ENCODE measurements around the gene LRP4. TPM values are rescaled to one million over a fixed set of nuclear protein-coding genes. Genes with fewer than 3 reads are reported as not detected.

Gene LRP4
- total and polyA plus RNA-seq, 2 of the 4 experiments (the other 2 are of a cell fraction) = 4.1 to 5.8 TPM

GRCh38 chr11:46845440-46845739, 73.0 kb downstream of the LRP4 start:
- in situ Hi-C loops (cut with MboI; ENCODE audit: low sequenced_read_pairs) (no loop called here), intact Hi-C loops (cut with micrococcal nuclease) (no loop called here), dilution Hi-C loops (cut with HindIII; ENCODE audit: low sequenced_read_pairs, unreplicated experiment) (no loop called here)
- Histone ChIP-seq H3K4me1 (ENCODE audit: control insufficient read depth, insufficient read depth, low read length) (peaks cover 1% of the 10 kb centered on the region; the same call in 1 of the 2 replicates), H3K27ac (ENCODE audit: insufficient read depth, low read length) (peak overlapping the region; percentile 75), H3K56ac (ENCODE audit: extremely low read depth, insufficient read depth, low read length) (peak overlapping the region; percentile 78), H3K4me3 (ENCODE audit: insufficient read depth, low read depth, low read length) (peak overlapping the region; percentile 88), H2BK5ac (ENCODE audit: low read depth, low read length, poor library complexity, severe bottlenecking) (peak overlapping the region; percentile 89), H2BK15ac (ENCODE audit: low read depth, low read length) (no peak overlapping the region), H2BK120ac (ENCODE audit: low read depth, low read length) (peak overlapping the region; percentile 37; the same call in 1 of the 2 replicates), H4K20me1 (ENCODE audit: insufficient read depth, low read length) (peaks cover 23% of the 10 kb centered on the region; the same call in 1 of the 2 replicates), H3K23ac (ENCODE audit: low read depth, low read length) (peak overlapping the region; percentile 99), H2AK5ac (ENCODE audit: low read depth, low read length) (peak overlapping the region; percentile 97), H4K91ac (ENCODE audit: insufficient read depth, low read depth, low read length) (peak overlapping the region; percentile 76), H3K79me1 (ENCODE audit: low read depth in 1 of 2, low read length in 2 of 2) (peaks cover 0 to 22% of the 10 kb centered on the region in 2 experiments; a peak in 2 of 4 replicates), H3K9me3 (ENCODE audit: control insufficient read depth, insufficient read depth, low read length) (no peaks in the 10 kb centered on the region), H3K14ac (replicated peaks; ENCODE audit: low read depth, low read length) (peak overlapping the region; percentile 90), H3K18ac (ENCODE audit: low read depth, low read length) (no peak overlapping the region), H2BK20ac (ENCODE audit: low read depth, low read length) (no peak overlapping the region), H2AFZ (replicated peaks; ENCODE audit: low read length, poor library complexity) (peak overlapping the region; percentile 99), H3K27me3 (ENCODE audit: control insufficient read depth, insufficient read depth, low read length) (no peaks in the 10 kb centered on the region), H3K9me1 (ENCODE audit: insufficient read depth, low read length) (no peaks in the 10 kb centered on the region), H3K36me3 (ENCODE audit: control insufficient read depth, insufficient read depth, low read length) (no peaks in the 10 kb centered on the region), H4K8ac (ENCODE audit: low read depth in 2 of 2, low read length in 2 of 2) (peak overlapping the region; percentile 55 to 72), H4K5ac (ENCODE audit: low read depth, low read length) (peak overlapping the region; percentile 79; the same call in 1 of the 2 replicates), H3K4me2 (ENCODE audit: low read depth, low read length) (peak overlapping the region; percentile 94), H3K4ac (ENCODE audit: low read depth, low read length) (peak overlapping the region; percentile 84), H3K9ac (ENCODE audit: low read depth, low read length) (peak overlapping the region; percentile 98), H2AK9ac (replicated peaks; ENCODE audit: low read depth, low read length, poor library complexity) (peak overlapping the region; percentile 98)
- ChIA-PET CTCF (no interaction called here), POLR2A (ENCODE audit: unreplicated experiment) (no interaction called here)
- no peak for DNase-seq
- no peak for ATAC-seq (ENCODE audit: low read depth)
- BruUV-seq (replicated peaks) = no TSS peak
- 0% methylated on average over 3 of the region's 12 CpGs; no CpG with 5 or more reads in 1 of the 2 experiments for WGBS, 2 experiments (ENCODE audit: extremely low coverage in 2 of 2, insufficient read length in 1 of 2)
- TF ChIP-seq MAFK (IDR thresholded peaks at IDR 0.05; ENCODE audit: low read depth, low read length) (no peak), RAD21 (IDR thresholded peaks at IDR 0.05; ENCODE audit: low read length) (no peak), SMC3 (IDR thresholded peaks at IDR 0.05; ENCODE audit: low read depth, low read length) (no peak), MAZ (IDR thresholded peaks at IDR 0.05; ENCODE audit: borderline replicate concordance, low read depth, low read length) (no peak), USF2 (IDR thresholded peaks at IDR 0.05; ENCODE audit: low read depth, low read length) (no peak), NFE2L2 (IDR thresholded peaks at IDR 0.05; ENCODE audit: low read depth, low read length) (no peak), CHD1 (IDR thresholded peaks at IDR 0.05; ENCODE audit: low read depth, low read length) (no peak), FOS (IDR thresholded peaks at IDR 0.05; ENCODE audit: low read depth, low read length) (no peak), CEBPB (IDR thresholded peaks at IDR 0.05; ENCODE audit: low read depth, low read length) (no peak)
